HepG2 (cell line): ENCODE measurements around the gene PA2G4. TPM values are rescaled to one million over a fixed set of nuclear protein-coding genes. Genes with fewer than 3 reads are reported as not detected.

Source experiments
- CAMTA2 ChIP-seq: sonication (generic); formaldehyde crosslinking; IDR thresholded peaks from 2 replicates; pipeline ENCODE4 v1.4.0; 2020; ENCODE audit warnings: mild to moderate bottlenecking, missing genetic modification reagents, borderline replicate concordance
- FIP1L1 ChIP-seq: fragments of 200-400 bp; formaldehyde crosslinking; IDR thresholded peaks from 2 replicates; pipeline ENCODE4 v1.6.1; 2018; ENCODE audit warnings: low read depth, mild to moderate bottlenecking, low read length, moderate library complexity, borderline replicate concordance; ENCODE audit not compliant: insufficient read depth
- HNF4A ChIP-seq: sonication (generic); formaldehyde crosslinking; IDR thresholded peaks from 2 replicates; pipeline ENCODE4 v1.4.0; 2020; ENCODE audit warnings: missing genetic modification reagents
- ISL2 ChIP-seq: sonication (generic); formaldehyde crosslinking; IDR thresholded peaks from 2 replicates; pipeline ENCODE4 v1.5.0; 2020; ENCODE audit warnings: missing genetic modification reagents
- MAFK ChIP-seq, 2 experiments: IDR thresholded peaks in 1 of 2; conservative IDR thresholded peaks in 1 of 2; 2 replicates each; pipeline ENCODE4 v1.6.1; 2011; ENCODE audit warnings: improper control_type of control experiment in 2 of 2, low read length in 2 of 2
- MED1 ChIP-seq: sonication (generic); formaldehyde crosslinking; IDR thresholded peaks from 2 replicates; pipeline ENCODE4 v1.4.0; 2020; ENCODE audit warnings: missing genetic modification reagents
- MXD4 ChIP-seq: IDR thresholded peaks from 2 replicates; pipeline ENCODE4 v1.6.1; 2016; ENCODE audit warnings: mild to moderate bottlenecking, missing biosample characterization, missing genetic modification reagents
- NAIF1 ChIP-seq: sonication (generic); formaldehyde crosslinking; IDR thresholded peaks from 2 replicates; pipeline ENCODE4 v1.5.0; 2020; ENCODE audit warnings: mild to moderate bottlenecking, missing genetic modification reagents, borderline replicate concordance
- REST ChIP-seq, 2 experiments: IDR thresholded peaks; 2 replicates each; pipeline ENCODE4 v1.6.1; 2011 to 2012; ENCODE audit warnings: low read length in 2 of 2, borderline replicate concordance in 1 of 2, low read depth in 1 of 2, mild to moderate bottlenecking in 1 of 2, moderate library complexity in 1 of 2
- TFAP4 ChIP-seq: sonication (generic); IDR thresholded peaks from 2 replicates; pipeline ENCODE4 v1.6.1; 2016; ENCODE audit warnings: low read depth, borderline replicate concordance
- ZKSCAN8 ChIP-seq: IDR thresholded peaks from 2 replicates; pipeline ENCODE4 v1.6.1; 2016; ENCODE audit warnings: borderline replicate concordance, missing genetic modification reagents, missing compliant biosample characterization
- ZNF235 ChIP-seq: sonication (generic); formaldehyde crosslinking; IDR thresholded peaks from 2 replicates; pipeline ENCODE4 v1.8.1; 2023; ENCODE audit warnings: mild to moderate bottlenecking, missing genetic modification reagents, borderline replicate concordance
- ZNF292 ChIP-seq: sonication (generic); formaldehyde crosslinking; IDR thresholded peaks from 2 replicates; pipeline ENCODE4 v1.8.1; 2022; ENCODE audit warnings: mild to moderate bottlenecking, low read depth, missing genetic modification reagents, borderline replicate concordance
- ZNF543 ChIP-seq: sonication (generic); formaldehyde crosslinking; IDR thresholded peaks from 2 replicates; pipeline ENCODE4 v1.4.0; 2020; ENCODE audit warnings: mild to moderate bottlenecking, missing genetic modification reagents
- ZSCAN25 ChIP-seq: sonication (generic); formaldehyde crosslinking; IDR thresholded peaks from 2 replicates; pipeline ENCODE4 v1.8.0; 2022; ENCODE audit warnings: mild to moderate bottlenecking, missing genetic modification reagents
- polyA plus RNA-seq, 8 experiments: library from polyadenylated mRNA; depleted of rRNA in 3 of 8; stranded (reverse) in 7 of 8; unstranded in 1 of 8; fragments of >200 nt; fragmentation: Illumina TruSeq in 4 of 8; extraction: Trizol in 4 of 8; gene quantifications; 2 replicates each; pipeline versions ENCODE4 v1.2.1 to v1.2.3, GENCODE V29; 2011 to 2016; ENCODE audit warnings: low read depth in 4 of 8, missing spikeins in 1 of 8, mixed read lengths in 1 of 8; ENCODE audit not compliant: insufficient read depth in 1 of 8
- total RNA-seq, 5 experiments: library from RNA; depleted of rRNA; stranded (reverse); fragments of >200 nt; fragmentation: Illumina TruSeq; extraction: Trizol; gene quantifications; 2 replicates each; pipeline ENCODE4 v1.2.3, GENCODE V29; 2016; ENCODE audit warnings: low read depth in 1 of 5
- TF ChIP-seq, protein P1 (sequence below): IDR thresholded peaks from 2 replicates; pipeline ENCODE4 v1.4.0; 2020; ENCODE audit warnings: mild to moderate bottlenecking, missing genetic modification reagents
- TF ChIP-seq, protein P2 (sequence below): sonication (generic); formaldehyde crosslinking; IDR thresholded peaks from 2 replicates; pipeline ENCODE4 v1.9.0; 2022; ENCODE audit warnings: missing genetic modification reagents, mild to moderate bottlenecking, borderline replicate concordance

Gene PA2G4
- total and polyA plus RNA-seq, 2 of the 13 experiments (the other 11 are each of a cell fraction or from before 2014, with no cell fraction given), result 147 to 240 TPM

GRCh38 chr12:56078931-56079722 lies 25.2 kb upstream of the PA2G4 start (continued):
- TF ChIP-seq FIP1L1 (no peak), CAMTA2 (CRISPR knock-in tag) (peak; percentile 13; the same call in 1 of the 2 replicates), TFAP4 (peak; percentile 72; the same call in 1 of the 2 replicates), MED1 (peak; percentile 62), REST (IDR thresholded peaks at IDR 0.05; ENCODE audit: borderline replicate concordance in 1 of 2, low read depth in 1 of 2, low read length in 2 of 2) (no peak), MXD4 (CRISPR knock-in tag) (no peak; the same call in 1 of the 2 replicates), ISL2 (CRISPR knock-in tag) (0 out of 2 replicates have a peak, but pooled peaks have one; percentile 12), HNF4A (CRISPR knock-in tag) (0 out of 2 replicates have a peak, but pooled peaks have one; percentile 3), ZNF235 (CRISPR knock-in tag) (no peak), NAIF1 (0 out of 2 replicates have a peak, but pooled peaks have one; percentile 37), ZNF543 (no peak), ZNF292 (CRISPR knock-in tag) (no peak; the same call in 1 of the 2 replicates), MAFK (conservative IDR thresholded peaks at IDR 0.05 in 1 of 2, IDR thresholded peaks at IDR 0.05 in 1 of 2; ENCODE audit: low read length in 2 of 2) (no peak), ZKSCAN8 (CRISPR knock-in tag) (no peak; the same call in 1 of the 2 replicates), ZSCAN25 (CRISPR knock-in tag) (peak; percentile 56)
- TF ChIP-seq, protein P1, sequence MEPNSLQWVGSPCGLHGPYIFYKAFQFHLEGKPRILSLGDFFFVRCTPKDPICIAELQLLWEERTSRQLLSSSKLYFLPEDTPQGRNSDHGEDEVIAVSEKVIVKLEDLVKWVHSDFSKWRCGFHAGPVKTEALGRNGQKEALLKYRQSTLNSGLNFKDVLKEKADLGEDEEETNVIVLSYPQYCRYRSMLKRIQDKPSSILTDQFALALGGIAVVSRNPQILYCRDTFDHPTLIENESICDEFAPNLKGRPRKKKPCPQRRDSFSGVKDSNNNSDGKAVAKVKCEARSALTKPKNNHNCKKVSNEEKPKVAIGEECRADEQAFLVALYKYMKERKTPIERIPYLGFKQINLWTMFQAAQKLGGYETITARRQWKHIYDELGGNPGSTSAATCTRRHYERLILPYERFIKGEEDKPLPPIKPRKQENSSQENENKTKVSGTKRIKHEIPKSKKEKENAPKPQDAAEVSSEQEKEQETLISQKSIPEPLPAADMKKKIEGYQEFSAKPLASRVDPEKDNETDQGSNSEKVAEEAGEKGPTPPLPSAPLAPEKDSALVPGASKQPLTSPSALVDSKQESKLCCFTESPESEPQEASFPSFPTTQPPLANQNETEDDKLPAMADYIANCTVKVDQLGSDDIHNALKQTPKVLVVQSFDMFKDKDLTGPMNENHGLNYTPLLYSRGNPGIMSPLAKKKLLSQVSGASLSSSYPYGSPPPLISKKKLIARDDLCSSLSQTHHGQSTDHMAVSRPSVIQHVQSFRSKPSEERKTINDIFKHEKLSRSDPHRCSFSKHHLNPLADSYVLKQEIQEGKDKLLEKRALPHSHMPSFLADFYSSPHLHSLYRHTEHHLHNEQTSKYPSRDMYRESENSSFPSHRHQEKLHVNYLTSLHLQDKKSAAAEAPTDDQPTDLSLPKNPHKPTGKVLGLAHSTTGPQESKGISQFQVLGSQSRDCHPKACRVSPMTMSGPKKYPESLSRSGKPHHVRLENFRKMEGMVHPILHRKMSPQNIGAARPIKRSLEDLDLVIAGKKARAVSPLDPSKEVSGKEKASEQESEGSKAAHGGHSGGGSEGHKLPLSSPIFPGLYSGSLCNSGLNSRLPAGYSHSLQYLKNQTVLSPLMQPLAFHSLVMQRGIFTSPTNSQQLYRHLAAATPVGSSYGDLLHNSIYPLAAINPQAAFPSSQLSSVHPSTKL, result peak; percentile 53; the same call in 1 of the 2 replicates
- TF ChIP-seq, protein P2, sequence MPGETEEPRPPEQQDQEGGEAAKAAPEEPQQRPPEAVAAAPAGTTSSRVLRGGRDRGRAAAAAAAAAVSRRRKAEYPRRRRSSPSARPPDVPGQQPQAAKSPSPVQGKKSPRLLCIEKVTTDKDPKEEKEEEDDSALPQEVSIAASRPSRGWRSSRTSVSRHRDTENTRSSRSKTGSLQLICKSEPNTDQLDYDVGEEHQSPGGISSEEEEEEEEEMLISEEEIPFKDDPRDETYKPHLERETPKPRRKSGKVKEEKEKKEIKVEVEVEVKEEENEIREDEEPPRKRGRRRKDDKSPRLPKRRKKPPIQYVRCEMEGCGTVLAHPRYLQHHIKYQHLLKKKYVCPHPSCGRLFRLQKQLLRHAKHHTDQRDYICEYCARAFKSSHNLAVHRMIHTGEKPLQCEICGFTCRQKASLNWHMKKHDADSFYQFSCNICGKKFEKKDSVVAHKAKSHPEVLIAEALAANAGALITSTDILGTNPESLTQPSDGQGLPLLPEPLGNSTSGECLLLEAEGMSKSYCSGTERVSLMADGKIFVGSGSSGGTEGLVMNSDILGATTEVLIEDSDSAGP (CRISPR knock-in tag), result peak; percentile 65; the same call in 1 of the 2 replicates
